Kidney epithelial cell (primary cell): ENCODE results near the gene SPOCK1. TPM values are rescaled to one million over a fixed set of nuclear protein-coding genes. Genes with fewer than 3 reads are reported as not detected.

ENCODE experiments used
- DNase-seq: peaks from one replicate; pipeline ENCODE4 v3.0.0-alpha.2; 2010; ENCODE audit warnings: low read depth
- H3K27me3 ChIP-seq: 2 replicates; pipeline ENCODE4 v1.6.0; 2011; ENCODE audit warnings: low read length; ENCODE audit not compliant: control insufficient read depth, insufficient read depth
- H3K36me3 ChIP-seq: 2 replicates; pipeline ENCODE4 v1.5.1; 2011; ENCODE audit warnings: low read length; ENCODE audit not compliant: control insufficient read depth, insufficient read depth
- H3K4me3 ChIP-seq: 2 replicates; pipeline ENCODE4 v1.5.1; 2011; ENCODE audit warnings: low read depth, mild to moderate bottlenecking, control low read depth, low read length
- CTCF ChIP-seq: IDR thresholded peaks from 2 replicates; pipeline ENCODE4 v1.5.1; 2011; ENCODE audit warnings: mild to moderate bottlenecking, moderate library complexity, low read length, control low read depth, inconsistent platforms; ENCODE audit not compliant: insufficient read depth, poor library complexity, severe bottlenecking
- total RNA-seq: library from RNA; depleted of rRNA; stranded (reverse); fragments of >200 nt; gene quantifications from 2 replicates; pipeline ENCODE4 v1.2.3, GENCODE V29; 2015

The SPOCK1 gene
- total RNA-seq, 1 donor from 2014 or later: 13.1 TPM

DNA sequence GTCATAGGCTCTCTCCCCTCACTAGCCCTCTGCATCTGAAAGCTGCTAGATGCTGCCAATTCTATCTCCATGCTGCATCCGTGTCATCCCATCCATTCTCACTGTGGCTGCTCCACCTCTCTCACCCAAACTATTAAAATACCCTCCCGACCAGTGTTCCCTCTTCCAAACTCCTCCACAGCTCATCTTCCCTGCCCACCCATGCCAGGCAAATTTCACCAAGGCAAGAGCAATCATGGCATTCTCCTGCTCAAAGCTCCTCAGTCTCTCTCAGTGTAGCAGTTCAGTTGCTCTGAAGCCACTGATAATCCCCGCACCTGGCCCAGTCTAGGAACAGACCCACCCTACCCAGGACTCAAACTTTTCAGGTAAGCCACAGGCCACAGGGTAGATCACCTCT is 48.4 kb downstream of the SPOCK1 start:
- no peak for TF ChIP-seq CTCF
- Histone ChIP-seq H3K36me3 (no peaks in the 10 kb centered on the region), H3K4me3 (no peak overlapping the region), H3K27me3 (no peaks in the 10 kb centered on the region)
- DNase-seq: no peak

DNA sequence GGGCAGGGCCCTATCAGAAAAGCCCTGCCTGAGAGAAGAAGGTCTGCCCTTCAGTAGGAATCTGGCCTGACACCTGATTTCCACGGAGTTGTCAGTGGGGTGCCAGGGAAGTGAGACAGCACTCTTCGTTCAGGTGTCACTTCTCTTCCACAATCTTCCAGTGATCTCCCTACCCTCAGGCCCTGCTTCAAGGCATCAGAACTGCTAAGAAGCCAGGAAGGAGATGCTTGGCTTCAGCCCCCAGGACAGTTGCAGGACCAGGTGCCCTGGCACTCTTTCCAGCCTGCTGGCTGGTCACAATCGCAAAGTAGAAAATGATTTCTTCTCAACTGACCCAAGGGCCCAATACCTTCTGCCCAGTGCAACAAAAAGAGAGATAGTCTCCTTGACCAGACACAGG is 50.3 kb downstream of the SPOCK1 start:
- no peak for TF ChIP-seq CTCF
- no peaks in the 10 kb centered on the region for H3K36me3 ChIP-seq
- DNase-seq: no peak
- no peaks in the 10 kb centered on the region for H3K27me3 ChIP-seq
- H3K4me3 ChIP-seq: no peak overlapping the region

DNA sequence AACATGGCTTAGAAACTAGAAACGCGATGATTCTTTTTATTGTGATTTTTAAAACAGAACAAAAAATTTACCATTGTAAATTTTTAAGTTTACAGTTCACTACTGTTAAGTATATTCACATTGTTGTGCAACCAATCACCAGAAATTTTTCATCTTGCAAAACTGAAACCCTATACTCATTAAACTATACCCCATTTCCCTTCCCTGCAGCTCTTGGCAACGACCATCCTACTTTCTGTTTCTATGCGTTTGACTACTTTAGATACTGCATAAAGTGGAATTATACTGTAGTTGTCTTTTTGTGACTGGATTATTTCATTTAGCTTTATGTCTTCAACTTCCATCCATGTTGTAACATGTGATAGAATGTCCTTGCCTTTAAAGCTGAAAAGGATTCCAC is 52.5 kb downstream of the SPOCK1 start:
- H3K27me3 ChIP-seq: no peaks in the 10 kb centered on the region
- H3K36me3 ChIP-seq: no peaks in the 10 kb centered on the region
- no peak for TF ChIP-seq CTCF
- no peak for DNase-seq
- no peak overlapping the region for H3K4me3 ChIP-seq

GRCh38 chr5:137446151-137446550 is 53.0 kb downstream of the SPOCK1 start:
- no peak for DNase-seq
- H3K4me3 ChIP-seq: no peak overlapping the region
- H3K27me3 ChIP-seq: no peaks in the 10 kb centered on the region
- TF ChIP-seq CTCF: no peak
- no peaks in the 10 kb centered on the region for H3K36me3 ChIP-seq

GRCh38 chr5:137442660-137443059 is 56.5 kb downstream of the SPOCK1 start:
- no peak overlapping the region for H3K4me3 ChIP-seq
- no peak for DNase-seq
- H3K36me3 ChIP-seq: no peaks in the 10 kb centered on the region
- TF ChIP-seq CTCF: no peak
- H3K27me3 ChIP-seq: no peaks in the 10 kb centered on the region

- TF ChIP-seq CTCF: no peak
These were observed 57.6 kb downstream of the SPOCK1 start for GRCh38 chr5:137441476-137441875.

More at GRCh38 chr5:137441476-137441875, 57.6 kb downstream of the SPOCK1 start:
- no peak overlapping the region for H3K4me3 ChIP-seq
- no peaks in the 10 kb centered on the region for H3K27me3 ChIP-seq
- H3K36me3 ChIP-seq: no peaks in the 10 kb centered on the region
- DNase-seq: no peak
